ENCODE measurements around the gene TCP1.

- no peak for TF ChIP-seq CTBP1 (IDR thresholded peaks at IDR 0.05; ENCODE audit: borderline replicate concordance)
- TF ChIP-seq FOXA1 (IDR thresholded peaks at IDR 0.05) = no peak
- no peak for TF ChIP-seq HDGF (IDR thresholded peaks at IDR 0.05; ENCODE audit: borderline replicate concordance)
- no peak for TF ChIP-seq NFRKB (IDR thresholded peaks at IDR 0.05)
- TF ChIP-seq ELF4 (IDR thresholded peaks at IDR 0.05) = no peak
- TF ChIP-seq SUZ12 (IDR thresholded peaks at IDR 0.05) = no peak
Observed at GRCh38 chr6:159729598-159730331, 59.6 kb downstream of the TCP1 start.

Measured in HEK293T (cell line).